Psoas muscle (tissue), 8 donors: Measurements from ENCODE around the gene LRRIQ1. TPM values are rescaled to one million over a fixed set of nuclear protein-coding genes. Genes with fewer than 3 reads are reported as not detected.
A peak's percentile ranks its signal among the peaks of the same experiment; 100 is the strongest.

Experiments
- ATAC-seq, 4 donors: fragments of 200-7000 bp; cut with Tn5 transposase; one replicate each; pipeline ENCODE4 v1.9.1; 2020; ENCODE audit warnings: moderate library complexity in 3 of 4, mild to moderate bottlenecking in 2 of 4
- DNase-seq, 2 donors: peaks; one replicate each; pipeline ENCODE4 v3.0.0-alpha.2; 2020
- H3K27ac ChIP-seq: fragments of 200-600 bp; one replicate; pipeline ENCODE4 v1.8.0; 2022
- H3K27me3 ChIP-seq, 3 donors: fragments of 200-600 bp in 1 of 3; one replicate each; pipeline versions ENCODE4 v1.6.1 to v1.8.0; 2013 to 2022; ENCODE audit warnings: low read length in 2 of 3, mild to moderate bottlenecking in 2 of 3, moderate library complexity in 1 of 3; ENCODE audit not compliant: insufficient read depth in 3 of 3
- H3K36me3 ChIP-seq, 2 donors: fragments of 200-600 bp in 1 of 2; one replicate each; pipeline versions ENCODE4 v1.6.1 to v1.8.0; 2013 to 2022; ENCODE audit warnings: low read depth in 1 of 2, mild to moderate bottlenecking in 1 of 2, moderate library complexity in 1 of 2; ENCODE audit not compliant: insufficient read depth in 1 of 2
- H3K4me1 ChIP-seq: fragments of 200-600 bp; one replicate; pipeline ENCODE4 v1.8.0; 2022
- H3K4me3 ChIP-seq: fragments of 200-600 bp; one replicate; pipeline ENCODE4 v1.8.0; 2022; ENCODE audit warnings: mild to moderate bottlenecking
- H3K9me3 ChIP-seq: fragments of 200-600 bp; one replicate; pipeline ENCODE4 v1.8.0; 2022
- WGBS, 3 donors: extraction: QIAGEN DNeasy Blood & Tissue Kit; methylation state at CpG; one replicate each; pipeline versions ENCODE4 v1.1.6 to v1.1.7; 2013; 5-methylcytosine and 5-hydroxymethylcytosine counted together
- intact Hi-C, 2 donors: fragments of 100-400 bp; cut with DNase I; formaldehyde crosslinking; loops; one replicate each; pipeline versions ENCODE4 v1.11.0 to v1.14.2; 2022
- long read RNA-seq, 2 donors: library from polyadenylated mRNA; unstranded; transcript quantifications; one replicate each; pipeline ENCODE4 v2.0.0, GENCODE V29; 2021
- polyA plus RNA-seq, 3 donors: library from polyadenylated mRNA; stranded (reverse); fragments of 200-250 nt; gene quantifications; one replicate each; pipeline ENCODE4 v1.2.3, GENCODE V29; 2013
- total RNA-seq, 4 donors: library from RNA; stranded (reverse); fragmentation: NEBNext Ultra II Directional in 2 of 4; extraction: Animal tissue kit (Norgen Biotek cat#: 25700) in 2 of 4; gene quantifications; one replicate each; pipeline versions ENCODE4 v1.2.1 to v1.2.4, GENCODE V29; 2021 to 2023
- TF ChIP-seq, protein P1 (sequence below): fragments of 200-600 bp; IDR thresholded peaks from one replicate; pipeline ENCODE4 v1.8.0; 2022; ENCODE audit warnings: antibody characterized with exemption
- donor health status: healthy with polysubstance abuse.
- donor health status: DM: no; HTN: no; CAD: no; lungs with moderate emphysema.
- donor health status: Bipolar disorder and iron deficiency.
- donor health status: healthy.
- donor health status: DM: yes; HTN: yes; CAD: no.
- donor health status: DM: no; HTN: no; CAD: no.
- donor health status: DM: no; HTN: no; CAD: no.
- donor health status: DM: yes; HTN: yes; CAD: no.

Gene LRRIQ1, protein sequence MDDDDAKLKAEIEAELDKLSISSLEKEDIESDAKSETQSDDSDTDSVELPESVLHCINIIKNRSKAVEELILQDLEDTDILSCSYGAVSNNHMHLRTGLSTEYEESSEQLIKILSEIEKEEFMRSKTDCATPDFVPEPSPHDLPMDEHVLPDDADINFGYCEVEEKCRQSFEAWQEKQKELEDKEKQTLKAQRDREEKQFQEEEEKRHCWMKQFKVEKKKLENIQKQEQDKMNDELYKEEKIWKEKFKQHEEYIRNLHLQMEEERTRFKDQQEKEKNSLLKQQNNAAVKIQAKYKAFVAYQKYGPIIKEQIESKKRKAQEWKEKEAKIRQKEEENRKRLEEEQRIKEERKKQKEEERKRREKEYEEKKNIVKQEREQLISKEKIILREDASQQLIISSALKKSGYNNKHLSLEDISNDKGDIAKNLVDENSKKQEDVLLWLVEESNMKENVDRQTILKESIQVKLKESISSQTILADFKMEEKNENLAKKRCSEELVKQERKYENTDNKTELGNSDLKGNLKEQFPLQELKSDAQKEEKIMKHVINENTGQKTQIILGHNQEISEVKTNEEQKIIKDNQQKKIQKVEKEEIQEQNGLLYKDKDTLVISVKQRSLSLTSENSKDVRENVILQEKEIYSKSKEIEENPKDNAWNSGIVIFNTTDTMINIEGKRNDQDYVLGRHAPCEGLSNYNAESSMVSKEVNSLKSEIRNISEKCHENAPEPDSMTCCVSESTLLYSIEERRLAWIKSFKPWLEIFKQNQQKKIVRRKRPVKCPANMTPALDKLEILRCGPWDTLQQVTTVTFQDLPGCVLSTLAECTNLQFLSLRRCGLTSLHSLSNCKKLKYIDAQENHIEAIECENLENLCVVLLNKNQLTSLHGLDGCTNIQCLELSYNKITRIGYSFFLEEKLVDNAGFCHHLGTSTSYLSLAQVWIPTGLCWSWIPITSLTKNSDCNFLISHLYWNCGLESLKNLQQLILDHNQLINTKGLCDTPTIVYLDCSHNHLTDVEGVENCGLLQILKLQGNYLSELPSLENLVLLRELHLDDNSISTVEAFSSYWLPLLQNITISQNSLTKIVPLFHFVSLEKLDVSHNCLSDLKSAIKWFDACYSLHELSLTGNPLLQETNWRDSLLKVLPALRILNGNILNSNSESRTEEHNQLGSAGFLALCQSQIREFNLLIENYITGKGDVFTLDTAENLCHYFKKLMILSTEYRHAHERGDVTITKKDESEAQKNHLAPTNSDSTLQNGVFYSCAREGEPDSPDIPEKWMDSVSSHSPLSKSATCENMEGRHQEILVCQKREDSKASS (N-terminal part only)
- total RNA-seq, result under 1 TPM in 1 of 4 donors, not detected in 3; 0.08 TPM
- polyA plus RNA-seq, result under 1 TPM in 1 of 3 donors, not detected in 2; 0.31 TPM
- long read RNA-seq, donor 1, result 0 reads
- long read RNA-seq, donor 2, result 0 reads

DNA sequence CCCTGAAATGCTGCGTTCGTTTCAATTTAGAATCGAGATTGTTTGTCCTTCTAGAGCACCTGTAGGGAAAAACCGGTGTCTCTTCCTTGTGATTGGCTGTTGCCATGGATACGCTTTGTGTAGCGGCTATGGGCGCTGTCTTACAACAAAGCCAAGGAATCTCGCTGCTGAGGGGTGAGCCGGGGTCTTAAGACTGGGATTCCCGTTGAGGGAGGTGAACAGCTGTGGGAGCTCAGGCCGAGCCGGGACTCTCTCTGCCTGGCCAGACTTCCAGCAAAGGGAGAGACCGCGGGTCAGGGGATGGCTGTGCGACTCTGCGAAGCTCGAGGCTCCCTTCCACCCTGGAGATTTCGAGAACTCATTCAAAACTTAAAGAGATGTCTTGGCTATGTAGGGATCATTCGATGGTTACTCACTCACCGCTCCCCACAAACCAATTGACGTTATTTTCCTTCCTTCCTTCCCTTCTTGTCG is at the start of gene LRRIQ1, which contains the start of gene TSPAN19:
Gene LRRIQ1, plus strand, starts transcription at position 118 of the 474 bp plus-strand sequence. CDS start 1,826 bp downstream, outside the sequence.
Gene TSPAN19, minus strand, starts transcription at position 44 of the 474 bp plus-strand sequence. CDS start 6,331 bp downstream, outside the sequence.
- Histone ChIP-seq H3K36me3 (no peaks in the 10 kb centered on the region), H3K9me3 (no peaks in the 10 kb centered on the region), H3K4me3 (peak within 1 kb of the TSS; percentile 65), H3K27me3 (no peaks in the 10 kb centered on the region), H3K4me1 (no peaks in the 10 kb centered on the region), H3K27ac (no peak within 1 kb of the TSS)
- TF ChIP-seq, protein P1, sequence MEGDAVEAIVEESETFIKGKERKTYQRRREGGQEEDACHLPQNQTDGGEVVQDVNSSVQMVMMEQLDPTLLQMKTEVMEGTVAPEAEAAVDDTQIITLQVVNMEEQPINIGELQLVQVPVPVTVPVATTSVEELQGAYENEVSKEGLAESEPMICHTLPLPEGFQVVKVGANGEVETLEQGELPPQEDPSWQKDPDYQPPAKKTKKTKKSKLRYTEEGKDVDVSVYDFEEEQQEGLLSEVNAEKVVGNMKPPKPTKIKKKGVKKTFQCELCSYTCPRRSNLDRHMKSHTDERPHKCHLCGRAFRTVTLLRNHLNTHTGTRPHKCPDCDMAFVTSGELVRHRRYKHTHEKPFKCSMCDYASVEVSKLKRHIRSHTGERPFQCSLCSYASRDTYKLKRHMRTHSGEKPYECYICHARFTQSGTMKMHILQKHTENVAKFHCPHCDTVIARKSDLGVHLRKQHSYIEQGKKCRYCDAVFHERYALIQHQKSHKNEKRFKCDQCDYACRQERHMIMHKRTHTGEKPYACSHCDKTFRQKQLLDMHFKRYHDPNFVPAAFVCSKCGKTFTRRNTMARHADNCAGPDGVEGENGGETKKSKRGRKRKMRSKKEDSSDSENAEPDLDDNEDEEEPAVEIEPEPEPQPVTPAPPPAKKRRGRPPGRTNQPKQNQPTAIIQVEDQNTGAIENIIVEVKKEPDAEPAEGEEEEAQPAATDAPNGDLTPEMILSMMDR, result no peak
- peak; percentile 68 to 97 (median 85) for ATAC-seq
- peak; percentile 16 to 54 for DNase-seq
- 0 to 2% (median 1%) methylated on average over 22 of the region's 22 CpGs for WGBS, 3 donors
- intact Hi-C loops, result no loop called here

DNA sequence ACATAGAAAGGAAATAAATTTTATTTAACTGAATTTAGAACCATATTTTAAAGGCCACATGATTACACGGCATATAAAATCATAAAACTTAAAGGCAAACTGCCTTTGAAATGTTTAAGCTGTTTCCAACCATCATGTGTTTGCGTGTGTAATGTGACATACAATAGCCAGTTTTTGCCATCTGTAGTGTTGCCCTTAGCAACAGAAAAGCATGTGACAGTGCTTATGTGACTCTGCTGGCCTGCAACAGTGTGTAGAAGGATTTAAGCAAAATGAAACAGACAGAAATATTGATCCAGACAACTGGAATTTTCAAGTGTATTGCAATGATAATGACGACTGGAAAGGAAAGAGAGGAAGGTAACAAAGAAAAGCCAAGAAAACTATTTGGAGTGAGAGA is 49.6 kb upstream of the LRRIQ1 start:
- ATAC-seq, result no peak
- Histone ChIP-seq H3K4me3 (no peak overlapping the region), H3K27ac (no peak overlapping the region), H3K36me3 (no peaks in the 10 kb centered on the region), H3K9me3 (no peaks in the 10 kb centered on the region), H3K27me3 (no peaks in the 10 kb centered on the region), H3K4me1 (no peaks in the 10 kb centered on the region)
- intact Hi-C loops, result no loop called here
- WGBS, 3 donors, result 21 to 35% (median 30%) methylated on average over 3 of the region's 3 CpGs
- DNase-seq, result no peak
- TF ChIP-seq, protein P1, result no peak

DNA sequence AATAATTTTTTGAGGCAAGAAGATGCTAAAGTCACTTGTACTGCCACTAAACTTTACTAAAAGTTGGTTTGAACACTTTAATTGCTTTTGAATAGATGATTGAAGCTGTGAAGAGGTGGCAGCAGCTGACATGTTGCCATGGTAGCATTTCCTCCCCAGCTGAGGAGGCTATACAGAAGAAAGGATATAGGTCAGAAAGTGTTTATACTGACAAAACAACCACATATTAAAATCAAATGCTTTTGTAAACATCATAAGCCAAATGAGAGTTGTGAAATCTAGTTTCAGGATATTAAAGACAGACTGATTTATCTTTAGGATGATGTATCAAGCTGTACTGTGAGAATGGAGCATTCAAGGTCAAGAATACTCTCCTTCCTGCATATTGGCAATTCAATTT is 41.7 kb upstream of the LRRIQ1 start:
- no peaks in the 10 kb centered on the region for H3K27me3 ChIP-seq
- TF ChIP-seq, protein P1, result no peak
- DNase-seq (no peak), ATAC-seq (no peak)
- no peaks in the 10 kb centered on the region for H3K9me3 ChIP-seq
- H3K36me3 ChIP-seq, result no peaks in the 10 kb centered on the region
- no peak overlapping the region for H3K27ac ChIP-seq
- H3K4me1 ChIP-seq, result no peaks in the 10 kb centered on the region
- intact Hi-C loops, result no loop called here
- H3K4me3 ChIP-seq, result no peak overlapping the region

DNA sequence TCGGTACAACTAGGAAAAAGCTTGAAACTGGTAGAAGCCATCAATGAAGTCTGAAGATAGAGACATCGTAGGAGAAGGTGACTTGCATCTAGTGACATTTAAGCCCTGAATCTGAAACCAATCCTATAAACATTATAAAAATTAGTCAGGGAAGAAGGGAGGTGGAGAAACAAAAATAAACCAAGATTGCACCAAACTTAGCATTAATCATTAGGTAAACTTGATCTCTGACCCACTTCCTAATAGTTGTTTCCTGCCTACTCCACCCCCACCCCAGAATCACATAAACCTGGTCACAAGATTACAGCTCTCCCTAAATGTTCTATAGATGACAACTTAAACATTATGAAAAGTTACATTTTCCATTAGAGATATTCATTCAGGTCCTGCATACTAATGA is 40.5 kb upstream of the LRRIQ1 start:
- TF ChIP-seq, protein P1, result no peak
- Histone ChIP-seq H3K4me3 (no peak overlapping the region), H3K27me3 (no peaks in the 10 kb centered on the region), H3K27ac (no peak overlapping the region), H3K4me1 (no peaks in the 10 kb centered on the region), H3K36me3 (no peaks in the 10 kb centered on the region), H3K9me3 (no peaks in the 10 kb centered on the region)
- DNase-seq (no peak), ATAC-seq (no peak)
- WGBS, 3 donors, result 74 to 78% (median 77%) methylated on average over 2 of the region's 2 CpGs
- intact Hi-C loops, result no loop called here
